GM23338 (cell line): ENCODE data around the gene CFAP100. TPM values are rescaled to one million over a fixed set of nuclear protein-coding genes. Genes with fewer than 3 reads are reported as not detected.

ENCODE experiments used
- ATAC-seq: fragments of 200-7000 bp; cut with Tn5 transposase; 3 replicates; pipeline ENCODE4 v1.9.1; 2020
- DNase-seq: peaks from one replicate; pipeline ENCODE4 v3.0.0-alpha.2; 2015; ENCODE audit warnings: low spot score
- H2AFZ ChIP-seq: fragments of 200-600 bp; sonication (generic); 2 replicates; pipeline ENCODE4 v1.8.0; 2016; ENCODE audit warnings: antibody characterized with exemption, mild to moderate bottlenecking, moderate library complexity
- H3F3A ChIP-seq: fragments of 200-600 bp; sonication (generic); replicated peaks from 2 replicates; pipeline ENCODE4 v1.8.0; 2017; ENCODE audit warnings: antibody characterized with exemption, mixed run types, low read depth
- H3K27ac ChIP-seq: fragments of 200-600 bp; sonication (generic); 2 replicates; pipeline ENCODE4 v1.6.1; 2016; ENCODE audit warnings: low read depth
- H3K27me3 ChIP-seq: fragments of 200-600 bp; sonication (generic); 2 replicates; pipeline ENCODE4 v1.8.0; 2016; ENCODE audit warnings: mild to moderate bottlenecking, mixed run types, moderate library complexity; ENCODE audit not compliant: insufficient read depth
- H3K36me3 ChIP-seq: fragments of 200-600 bp; sonication (generic); 2 replicates; pipeline ENCODE4 v1.8.0; 2016; ENCODE audit warnings: mild to moderate bottlenecking; ENCODE audit not compliant: insufficient read depth
- H3K4me1 ChIP-seq: fragments of 200-600 bp; sonication (generic); 2 replicates; pipeline ENCODE4 v1.8.0; 2016; ENCODE audit warnings: mild to moderate bottlenecking, moderate library complexity; ENCODE audit not compliant: insufficient read depth
- H3K4me2 ChIP-seq: fragments of 200-600 bp; sonication (generic); 2 replicates; pipeline ENCODE4 v1.7.1; 2017; ENCODE audit warnings: mixed run types
- H3K4me3 ChIP-seq: fragments of 200-600 bp; sonication (generic); 2 replicates; pipeline ENCODE4 v1.6.1; 2016; ENCODE audit warnings: mixed run types
- H3K79me2 ChIP-seq: fragments of 200-600 bp; sonication (generic); replicated peaks from 2 replicates; pipeline ENCODE4 v1.8.0; 2017; ENCODE audit warnings: mild to moderate bottlenecking; ENCODE audit not compliant: insufficient read depth
- H3K9me2 ChIP-seq: fragments of 200-600 bp; sonication (generic); 2 replicates; pipeline ENCODE4 v1.8.0; 2017; ENCODE audit not compliant: insufficient read depth
- H4K20me1 ChIP-seq: fragments of 200-600 bp; sonication (generic); replicated peaks from 2 replicates; pipeline ENCODE4 v1.8.0; 2017; ENCODE audit warnings: mild to moderate bottlenecking; ENCODE audit not compliant: insufficient read depth
- H3K27ac Mint-ChIP-seq: 2 replicates; pipeline ENCODE4 v1.8.0; 2020; ENCODE audit warnings: inconsistent platforms, mild to moderate bottlenecking, moderate library complexity, mixed read lengths
- H3K27me3 Mint-ChIP-seq: 3 replicates; pipeline ENCODE4 v1.8.0; 2022; ENCODE audit warnings: low read depth, mild to moderate bottlenecking, moderate library complexity, mixed read lengths, inconsistent platforms; ENCODE audit not compliant: insufficient read depth, poor library complexity
- H3K36me3 Mint-ChIP-seq: 3 replicates; pipeline ENCODE4 v1.8.0; 2021; ENCODE audit warnings: low read depth, mild to moderate bottlenecking, inconsistent platforms, moderate library complexity, mixed read lengths
- H3K4me1 Mint-ChIP-seq: 3 replicates; pipeline ENCODE4 v1.8.0; 2020; ENCODE audit warnings: mild to moderate bottlenecking, inconsistent platforms, mixed read lengths
- H3K4me3 Mint-ChIP-seq: 3 replicates; pipeline ENCODE4 v1.8.0; 2021; ENCODE audit warnings: moderate library complexity, mild to moderate bottlenecking, inconsistent platforms, mixed read lengths
- H3K9me3 Mint-ChIP-seq: 3 replicates; pipeline ENCODE4 v1.8.0; 2020; ENCODE audit warnings: moderate library complexity, mild to moderate bottlenecking, inconsistent platforms, mixed read lengths
- CTCF ChIP-seq, 2 experiments: fragments of 200-600 bp in 1 of 2; sonication (generic) in 1 of 2; conservative IDR thresholded peaks; 2 replicates each; pipeline versions ENCODE4 v1.5.1 to v1.6.1; 2016 to 2017; ENCODE audit warnings: antibody characterized with exemption in 2 of 2, low read depth in 2 of 2, mild to moderate bottlenecking in 2 of 2, moderate library complexity in 1 of 2
- EZH2phosphoT487 ChIP-seq: fragments of 200-600 bp; sonication (generic); IDR thresholded peaks from one replicate; pipeline ENCODE4 v1.8.1; 2018; ENCODE audit warnings: antibody characterized with exemption; ENCODE audit not compliant: unreplicated experiment
- POLR2AphosphoS5 ChIP-seq: IDR thresholded peaks from 2 replicates; pipeline ENCODE4 v1.6.1; 2016; ENCODE audit warnings: antibody characterized with exemption, low read depth
- ZNF331 ChIP-seq: fragments of 250-450 bp; sonication (Bioruptor Pico); IDR thresholded peaks from 2 replicates; pipeline ENCODE4 v1.5.0; 2020; ENCODE audit warnings: low read depth, mild to moderate bottlenecking, moderate library complexity
- ZNF462 ChIP-seq: fragments of 250-450 bp; sonication (Bioruptor Pico); IDR thresholded peaks from 2 replicates; pipeline ENCODE4 v1.5.0; 2020; ENCODE audit warnings: mild to moderate bottlenecking, moderate library complexity
- polyA plus RNA-seq: library from polyadenylated mRNA; unstranded; fragments of >200 nt; fragmentation: Nextera tagmentation; extraction: Ambion mirVana; gene quantifications from 2 replicates; pipeline ENCODE4 v1.2.1, GENCODE V29; 2016
- total RNA-seq: library from RNA; depleted of rRNA; stranded (reverse); fragments of >200 nt; shearing (Covaris generic); gene quantifications from 2 replicates; pipeline ENCODE4 v1.2.3, GENCODE V29; 2014

The CFAP100 gene
- total and polyA plus RNA-seq, 2 experiments from 2014 or later: 0.07 TPM; not detected in 1

GRCh38 chr3:126460381-126460780, 65.7 kb downstream of the CFAP100 start:
- ATAC-seq: no peak
- no peak for DNase-seq
- Mint-ChIP-seq H3K27me3 (peaks cover 5% of the 10 kb centered on the region), H3K9me3 (no peaks in the 10 kb centered on the region), H3K4me3 (no peak overlapping the region), H3K4me1 (no peaks in the 10 kb centered on the region), H3K27ac (no peak overlapping the region), H3K36me3 (peaks cover 75% of the 10 kb centered on the region)
- no peaks in the 10 kb centered on the region for H3F3A ChIP-seq
- no peaks in the 10 kb centered on the region for H3K27me3 ChIP-seq
- H2AFZ ChIP-seq: no peak overlapping the region
- H3K4me2 ChIP-seq: no peak overlapping the region
- H3K36me3 ChIP-seq: peaks cover 37% of the 10 kb centered on the region
- H3K4me1 ChIP-seq: no peaks in the 10 kb centered on the region
- H3K79me2 ChIP-seq: peaks cover 23% of the 10 kb centered on the region
- no peak overlapping the region for H3K27ac ChIP-seq
- no peaks in the 10 kb centered on the region for H3K9me2 ChIP-seq
- TF ChIP-seq CTCF (conservative IDR thresholded peaks at IDR 0.05; ENCODE audit: low read depth in 2 of 2): no peak
- no peak for TF ChIP-seq ZNF462 (CRISPR knock-in tag)
- TF ChIP-seq EZH2phosphoT487: no peak
- TF ChIP-seq ZNF331 (CRISPR knock-in tag): no peak
- no peak for TF ChIP-seq POLR2AphosphoS5
- no peak overlapping the region for H3K4me3 ChIP-seq
- H4K20me1 ChIP-seq: peaks cover 35% of the 10 kb centered on the region
